Activated T-cell treated with anti-CD3 and anti-CD28 coated beads, Interleukin-2, amount 50 U/mL, for 24 hours (primary cell): Measurements from ENCODE around the gene SSTR5.

Experiments used
- DNase-seq: peaks from one replicate; pipeline ENCODE4 v3.0.0-alpha.2; 2020
- H3K27ac Mint-ChIP-seq: 2 replicates; pipeline ENCODE4 v1.8.0; 2020; ENCODE audit warnings: mild to moderate bottlenecking, mixed read lengths
- H3K27me3 Mint-ChIP-seq: 2 replicates; pipeline ENCODE4 v1.8.0; 2020; ENCODE audit warnings: mixed read lengths
- H3K36me3 Mint-ChIP-seq: 2 replicates; pipeline ENCODE4 v1.8.0; 2020; ENCODE audit warnings: low read depth, mixed read lengths
- H3K4me1 Mint-ChIP-seq: 2 replicates; pipeline ENCODE4 v1.8.0; 2020; ENCODE audit warnings: low read depth, mixed read lengths
- H3K4me3 Mint-ChIP-seq: 2 replicates; pipeline ENCODE4 v1.8.0; 2020; ENCODE audit warnings: mild to moderate bottlenecking, moderate library complexity, mixed read lengths
- H3K9me3 Mint-ChIP-seq: 2 replicates; pipeline ENCODE4 v1.8.0; 2020; ENCODE audit warnings: mixed read lengths

Gene SSTR5

DNA sequence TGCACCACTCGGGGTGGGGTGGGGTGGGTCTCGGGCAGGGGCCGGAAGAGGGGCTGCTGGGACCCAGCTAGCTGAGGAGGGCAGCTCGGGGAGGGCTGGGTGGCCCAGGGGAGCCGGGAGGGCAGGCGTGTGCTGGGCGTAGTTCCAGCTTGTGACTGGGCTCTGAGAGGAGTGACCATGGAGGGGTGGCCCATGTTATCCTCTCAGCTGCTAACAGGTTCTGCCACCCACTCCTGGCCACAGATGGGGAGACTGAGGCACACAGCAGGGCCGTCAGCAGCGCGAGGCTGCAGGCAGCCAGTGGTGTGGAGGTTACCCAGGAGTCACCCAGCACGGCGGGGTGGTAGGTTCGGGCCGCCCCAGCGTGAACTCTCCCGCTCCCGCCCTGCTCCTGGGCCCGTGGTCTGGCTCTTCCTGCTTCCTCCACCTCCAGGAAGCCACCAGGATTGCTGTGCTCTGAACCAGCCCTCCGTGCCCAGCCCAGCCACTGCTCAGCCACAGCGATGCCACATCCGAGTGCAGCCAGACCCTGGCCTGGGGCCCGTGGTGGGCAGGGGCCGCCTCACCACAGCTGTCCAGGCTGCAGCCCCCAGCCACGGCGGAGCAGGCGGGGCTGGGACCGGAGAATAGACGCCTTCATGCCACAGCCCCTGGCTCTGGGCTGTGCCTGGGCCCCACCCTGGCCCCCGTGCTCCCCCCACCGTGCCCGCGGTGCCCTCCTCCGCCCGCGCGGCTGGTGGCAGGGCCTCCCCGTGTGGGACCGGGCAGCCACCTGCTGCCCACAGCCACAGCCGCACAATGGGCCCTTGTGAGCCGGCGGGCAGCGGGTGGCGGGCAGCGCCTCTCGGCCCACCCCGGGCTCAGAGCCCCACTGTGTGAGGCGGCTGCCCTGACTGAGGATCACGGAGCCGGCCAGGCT, 26.3 kb upstream of the SSTR5 start:
- Mint-ChIP-seq H3K4me3 (no peak overlapping the region), H3K9me3 (no peaks in the 10 kb centered on the region), H3K27me3 (peaks cover 4% of the 10 kb centered on the region), H3K36me3 (no peaks in the 10 kb centered on the region), H3K27ac (no peak overlapping the region), H3K4me1 (no peaks in the 10 kb centered on the region)
- no peak for DNase-seq

DNA sequence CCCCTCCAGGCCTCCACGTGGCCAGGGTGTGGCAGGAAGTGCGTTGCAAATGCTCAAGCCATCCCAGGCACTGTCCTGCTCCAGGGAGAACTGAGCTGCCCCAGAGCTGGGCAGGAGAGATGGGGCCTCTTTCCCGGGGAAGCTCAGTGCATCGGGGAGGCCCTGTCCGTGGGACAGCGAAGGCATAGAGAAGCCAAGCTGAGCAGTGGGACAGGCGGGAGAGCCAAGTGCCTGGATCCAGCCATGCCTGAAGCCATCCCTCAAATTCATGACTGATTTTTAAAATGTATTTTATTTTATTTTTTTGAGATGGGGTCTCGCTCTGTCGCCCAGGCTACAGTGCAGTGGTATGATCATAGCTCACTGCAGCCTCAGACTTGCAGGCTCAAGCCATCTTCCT, 25.4 kb upstream of the SSTR5 start:
- no peaks in the 10 kb centered on the region for H3K36me3 Mint-ChIP-seq

DNA sequence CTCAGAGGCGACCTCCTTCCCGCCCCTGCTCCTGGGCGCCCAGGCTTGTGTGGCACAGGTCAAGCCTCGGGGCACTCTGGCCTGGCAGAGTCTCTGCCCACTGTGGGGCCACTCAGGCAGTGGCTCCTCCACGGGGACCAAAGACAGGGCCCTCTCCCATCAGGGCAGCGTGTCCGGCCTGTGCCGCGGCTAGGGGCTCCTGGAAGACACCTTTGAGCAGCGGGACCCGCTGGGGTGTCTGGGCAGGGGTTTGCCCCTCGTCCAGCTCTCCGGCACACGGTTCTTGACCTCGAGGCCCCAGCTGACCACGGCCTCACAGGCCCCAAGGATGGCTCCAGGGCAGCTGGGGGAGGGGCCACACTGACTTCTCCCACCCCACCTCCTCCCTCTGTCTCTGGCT, 24.7 kb upstream of the SSTR5 start:
- no peaks in the 10 kb centered on the region for H3K9me3 Mint-ChIP-seq
- H3K27ac Mint-ChIP-seq = no peak overlapping the region
- no peaks in the 10 kb centered on the region for H3K4me1 Mint-ChIP-seq
- H3K36me3 Mint-ChIP-seq = no peaks in the 10 kb centered on the region
- no peaks in the 10 kb centered on the region for H3K27me3 Mint-ChIP-seq
- DNase-seq = no peak
- H3K4me3 Mint-ChIP-seq = no peak overlapping the region

More for the DNA sequence above, 25.4 kb upstream of the SSTR5 start:
- H3K9me3 Mint-ChIP-seq = no peaks in the 10 kb centered on the region
- H3K27me3 Mint-ChIP-seq = peaks cover 4% of the 10 kb centered on the region
- no peak overlapping the region for H3K27ac Mint-ChIP-seq
- DNase-seq = no peak
- H3K4me1 Mint-ChIP-seq = no peaks in the 10 kb centered on the region
- H3K4me3 Mint-ChIP-seq = no peak overlapping the region

DNA sequence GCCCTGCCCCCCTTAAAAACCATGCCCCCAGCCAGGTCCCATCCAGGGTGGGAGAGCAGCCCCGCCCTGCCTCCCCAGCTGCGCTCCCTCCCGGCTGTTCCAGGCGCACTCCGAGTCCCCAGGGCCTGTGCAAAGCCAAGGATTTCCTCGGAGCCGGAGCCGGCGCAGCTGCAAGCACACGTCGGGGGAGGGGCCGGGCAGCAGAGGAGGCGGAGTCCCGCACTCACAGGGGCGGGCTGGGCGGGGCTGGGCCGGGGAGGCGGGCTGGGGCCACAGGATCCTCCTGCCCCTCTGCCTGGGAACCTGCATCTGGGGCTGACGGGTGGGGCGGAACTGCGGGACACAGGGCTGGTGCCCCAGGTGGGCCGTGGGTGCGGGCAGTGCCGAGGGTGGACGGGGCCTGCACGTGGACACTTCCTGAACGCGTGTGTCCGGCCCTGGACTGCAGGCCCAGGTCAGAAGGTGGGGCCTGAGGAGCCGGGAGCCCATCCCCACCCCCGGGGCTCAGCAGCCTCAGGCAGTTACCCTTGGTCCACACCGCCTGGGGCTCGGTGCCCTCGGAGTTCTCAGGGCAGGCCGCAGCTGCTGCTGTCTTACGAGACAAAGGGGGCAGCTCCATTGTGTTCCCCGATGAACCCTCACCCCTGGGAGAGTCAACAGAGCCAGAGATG, 24.0 kb upstream of the SSTR5 start:
- Mint-ChIP-seq H3K27me3 (no peaks in the 10 kb centered on the region), H3K4me3 (no peak overlapping the region), H3K27ac (no peak overlapping the region), H3K4me1 (no peaks in the 10 kb centered on the region), H3K36me3 (no peaks in the 10 kb centered on the region), H3K9me3 (no peaks in the 10 kb centered on the region)
- DNase-seq = peak; percentile 46

DNA sequence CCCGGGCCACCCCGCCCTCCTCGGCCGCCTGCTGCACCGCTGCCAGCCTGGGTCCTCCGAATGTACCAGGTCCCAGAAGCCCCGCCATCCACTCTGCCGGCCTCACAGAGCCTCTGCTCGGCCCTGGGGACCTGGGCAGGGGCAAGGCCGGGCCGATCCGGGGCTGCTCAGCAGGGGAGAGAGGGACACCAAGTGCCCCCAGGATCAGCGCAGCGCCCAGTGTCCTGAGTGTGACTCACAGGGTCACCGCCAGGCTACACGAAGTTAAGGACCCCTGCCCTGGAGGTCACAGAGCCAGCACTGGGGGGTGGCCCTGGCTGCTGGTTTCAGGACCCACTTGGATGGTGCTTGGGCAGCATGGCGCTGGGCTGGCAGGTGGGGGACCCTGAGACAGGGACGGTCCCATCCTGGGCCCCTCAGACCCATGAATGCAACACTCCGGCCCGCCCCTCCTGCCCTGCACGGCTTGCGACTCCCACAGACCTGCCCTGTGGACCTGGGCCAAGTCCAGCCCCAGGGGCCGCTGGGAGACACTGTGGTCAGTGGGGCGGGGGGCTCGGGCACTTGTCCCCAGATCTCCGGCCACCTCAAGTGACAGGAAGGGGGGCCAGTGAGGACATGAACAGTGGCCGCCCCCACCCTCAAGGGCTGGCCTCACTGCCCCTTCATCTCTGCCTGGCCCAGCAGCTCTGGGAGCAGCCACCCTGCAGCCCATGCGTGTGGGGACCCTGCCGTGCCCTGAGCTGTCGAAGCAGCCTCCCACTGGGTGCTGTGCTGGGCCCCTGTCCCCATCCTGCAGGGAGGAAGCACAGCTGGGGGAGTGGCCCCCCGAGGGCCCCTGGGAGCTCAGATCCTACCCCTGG, 23.2 kb upstream of the SSTR5 start:
- no peak overlapping the region for H3K4me3 Mint-ChIP-seq

DNA sequence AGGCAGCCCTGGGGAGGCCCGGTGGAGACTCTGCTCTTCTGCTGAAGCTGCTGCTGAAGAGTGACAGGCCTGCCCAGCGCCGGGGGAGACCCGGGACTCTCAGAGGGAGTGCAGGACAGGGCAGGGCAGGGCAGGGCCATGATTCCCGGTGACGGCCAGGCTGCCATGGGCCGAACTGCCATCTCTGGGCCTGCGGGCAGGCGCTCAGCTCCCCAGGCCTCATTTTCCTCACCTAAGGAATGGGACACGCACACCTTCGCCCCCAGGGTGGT, 22.6 kb upstream of the SSTR5 start:
- Mint-ChIP-seq H3K27me3 (no peaks in the 10 kb centered on the region), H3K27ac (no peak overlapping the region), H3K36me3 (no peaks in the 10 kb centered on the region), H3K4me3 (no peak overlapping the region), H3K9me3 (no peaks in the 10 kb centered on the region), H3K4me1 (no peaks in the 10 kb centered on the region)
- DNase-seq = no peak

More for the DNA sequence above, 23.2 kb upstream of the SSTR5 start:
- Mint-ChIP-seq H3K27me3 (no peaks in the 10 kb centered on the region), H3K4me1 (no peaks in the 10 kb centered on the region), H3K9me3 (no peaks in the 10 kb centered on the region), H3K36me3 (no peaks in the 10 kb centered on the region), H3K27ac (no peak overlapping the region)
- no peak for DNase-seq

DNA sequence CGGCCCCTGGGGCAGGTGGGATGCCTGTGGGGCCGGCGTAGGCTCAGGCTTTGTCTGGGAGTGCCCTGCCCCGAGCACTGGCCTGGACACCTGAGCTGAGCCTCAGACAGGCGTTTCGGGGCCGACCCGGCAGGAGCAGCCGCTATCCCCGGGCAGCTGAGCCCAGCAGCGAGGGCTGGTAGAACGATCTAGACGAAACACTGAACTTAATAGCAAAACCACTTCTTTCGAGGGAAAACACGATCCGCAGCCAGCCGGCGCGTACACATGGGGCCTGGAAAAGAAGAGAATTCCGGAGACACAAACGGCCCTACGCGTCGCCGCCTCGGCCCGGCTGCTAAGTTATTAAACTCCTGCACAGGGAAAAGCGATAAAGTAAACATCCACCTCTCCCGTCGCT, 22.0 kb upstream of the SSTR5 start:
- no peak overlapping the region for H3K27ac Mint-ChIP-seq
- no peaks in the 10 kb centered on the region for H3K4me1 Mint-ChIP-seq
- peaks cover 3% of the 10 kb centered on the region for H3K27me3 Mint-ChIP-seq
- H3K9me3 Mint-ChIP-seq = no peaks in the 10 kb centered on the region
- no peak for DNase-seq
- H3K36me3 Mint-ChIP-seq = no peaks in the 10 kb centered on the region
- no peak overlapping the region for H3K4me3 Mint-ChIP-seq

DNA sequence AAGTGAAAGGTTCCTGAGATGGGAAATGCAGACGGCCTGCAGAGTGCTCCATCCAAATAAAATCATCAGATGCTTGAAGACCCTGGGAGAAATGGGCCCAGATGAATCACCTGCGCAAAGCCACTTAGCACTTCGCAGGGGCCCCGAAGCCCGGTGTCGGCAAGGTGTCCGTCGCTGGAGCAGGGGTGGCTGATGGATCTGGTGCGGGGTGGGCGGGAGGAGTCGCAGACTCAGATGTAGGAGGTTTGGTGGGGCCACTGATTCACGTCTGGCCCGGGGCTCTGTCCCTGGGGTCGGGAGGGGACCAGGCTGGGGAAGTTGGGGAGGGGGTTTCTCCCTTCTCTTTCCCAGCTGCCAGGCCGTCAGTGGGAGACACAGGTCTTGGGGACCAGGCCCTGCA, 21.6 kb upstream of the SSTR5 start:
- no peak for DNase-seq
- Mint-ChIP-seq H3K9me3 (no peaks in the 10 kb centered on the region), H3K27ac (no peak overlapping the region), H3K27me3 (peaks cover 3% of the 10 kb centered on the region), H3K36me3 (no peaks in the 10 kb centered on the region), H3K4me1 (no peaks in the 10 kb centered on the region), H3K4me3 (no peak overlapping the region)

DNA sequence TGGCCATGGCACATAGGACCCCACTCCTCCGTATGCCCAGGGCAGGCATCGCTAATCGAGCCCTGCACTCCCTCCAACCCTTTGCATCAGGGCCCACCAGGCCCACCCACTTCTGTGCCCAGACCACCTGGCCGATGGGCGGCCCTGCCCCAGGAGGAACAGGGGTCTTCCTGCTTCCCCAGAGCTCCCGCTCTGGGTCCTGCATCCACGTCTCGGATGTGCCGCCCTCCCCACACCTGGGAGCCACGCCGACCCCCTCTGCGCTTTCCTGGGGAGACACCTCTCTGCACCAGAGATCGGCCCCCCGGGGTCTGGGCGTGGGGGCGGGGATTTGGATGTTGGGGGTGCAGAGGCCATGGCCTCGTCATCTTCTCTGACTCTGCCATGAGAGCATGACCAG, 21.1 kb upstream of the SSTR5 start:
- Mint-ChIP-seq H3K27ac (no peak overlapping the region), H3K4me1 (no peaks in the 10 kb centered on the region), H3K27me3 (peaks cover 8% of the 10 kb centered on the region), H3K4me3 (no peak overlapping the region), H3K9me3 (no peaks in the 10 kb centered on the region), H3K36me3 (no peaks in the 10 kb centered on the region)
- no peak for DNase-seq

DNA sequence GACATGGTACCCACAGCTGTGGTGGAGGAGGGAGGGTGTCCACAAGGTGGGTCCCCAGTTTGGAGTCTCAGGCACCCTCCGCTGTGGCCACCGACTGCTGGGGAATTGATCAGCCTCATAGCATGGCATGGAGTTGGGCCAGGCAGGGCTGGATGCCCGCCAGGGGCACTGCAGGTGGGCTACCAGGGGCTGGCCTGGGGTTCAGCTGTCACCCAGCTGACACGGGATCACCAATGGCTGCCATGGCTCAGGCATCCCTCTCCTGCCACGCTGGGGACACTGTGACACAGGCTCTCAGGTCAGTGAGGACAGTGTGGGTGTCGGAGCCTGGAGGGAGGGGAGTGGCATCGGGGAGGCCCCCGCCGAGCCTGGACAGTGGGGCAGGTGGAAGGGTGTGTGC, 19.8 kb upstream of the SSTR5 start:
- no peak overlapping the region for H3K27ac Mint-ChIP-seq
- H3K36me3 Mint-ChIP-seq = no peaks in the 10 kb centered on the region
- no peak overlapping the region for H3K4me3 Mint-ChIP-seq
- H3K27me3 Mint-ChIP-seq = peaks cover 8% of the 10 kb centered on the region
- no peak for DNase-seq
- H3K4me1 Mint-ChIP-seq = no peaks in the 10 kb centered on the region
- H3K9me3 Mint-ChIP-seq = no peaks in the 10 kb centered on the region

DNA sequence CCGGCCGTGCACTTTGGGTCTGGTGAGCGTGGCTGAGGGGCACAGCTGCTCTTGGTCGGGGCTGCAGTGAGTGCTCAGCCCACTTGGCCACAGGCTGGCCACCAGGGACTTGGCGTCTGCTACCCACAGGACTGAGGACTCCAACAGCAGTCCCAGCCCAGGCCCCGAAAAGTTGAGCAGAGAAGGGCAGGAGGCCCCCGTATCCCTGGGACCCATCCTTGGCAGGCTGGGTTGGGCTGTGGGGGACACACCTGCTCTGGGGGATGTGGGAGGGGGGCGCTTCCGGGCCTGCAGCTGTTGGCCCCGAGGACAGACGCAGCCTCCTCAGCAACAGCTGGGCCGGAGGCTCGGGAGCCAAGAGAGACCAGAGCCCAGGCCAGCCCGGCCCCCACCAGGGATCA, 19.4 kb upstream of the SSTR5 start:
- no peaks in the 10 kb centered on the region for H3K36me3 Mint-ChIP-seq
- H3K9me3 Mint-ChIP-seq = no peaks in the 10 kb centered on the region
- H3K27ac Mint-ChIP-seq = no peak overlapping the region
- no peak overlapping the region for H3K4me3 Mint-ChIP-seq
- peaks cover 8% of the 10 kb centered on the region for H3K27me3 Mint-ChIP-seq
- DNase-seq = no peak
- no peaks in the 10 kb centered on the region for H3K4me1 Mint-ChIP-seq

DNA sequence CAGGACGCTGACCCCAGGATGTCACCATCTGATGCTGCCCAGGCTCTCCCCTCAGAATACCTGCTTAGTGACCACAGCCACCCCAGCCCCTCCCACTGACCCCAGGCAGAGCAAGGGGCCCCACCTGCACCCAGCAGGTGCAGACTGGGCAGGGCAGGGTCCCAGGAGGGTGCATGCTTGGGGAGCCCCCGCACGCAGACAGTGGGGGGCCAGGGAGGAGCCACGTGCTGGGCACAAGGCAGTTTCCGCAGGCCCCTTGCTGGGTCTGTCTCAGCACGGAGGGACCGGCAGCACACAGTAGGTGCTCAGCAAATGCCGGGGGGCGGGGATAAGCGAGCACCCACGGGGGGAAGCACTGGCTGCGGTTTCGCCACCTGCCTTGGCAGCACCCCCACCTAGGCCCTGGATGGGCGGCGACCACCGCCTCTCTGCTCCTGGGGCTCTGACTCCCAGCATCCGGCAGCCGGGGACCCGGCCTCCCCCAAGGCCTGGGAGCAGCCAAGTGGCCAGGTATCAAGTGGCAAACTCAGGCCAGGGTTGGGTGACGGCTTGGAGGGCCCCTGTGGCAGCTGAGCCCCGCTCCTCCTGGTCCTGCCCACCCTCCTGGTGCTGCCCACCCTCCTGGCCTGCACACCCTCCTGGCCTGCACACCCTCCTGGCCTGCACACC, 18.7 kb upstream of the SSTR5 start:
- no peaks in the 10 kb centered on the region for H3K4me1 Mint-ChIP-seq
- H3K27me3 Mint-ChIP-seq = peaks cover 8% of the 10 kb centered on the region
- H3K36me3 Mint-ChIP-seq = no peaks in the 10 kb centered on the region
- DNase-seq = no peak
- H3K9me3 Mint-ChIP-seq = no peaks in the 10 kb centered on the region
- H3K27ac Mint-ChIP-seq = no peak overlapping the region
- no peak overlapping the region for H3K4me3 Mint-ChIP-seq

DNA sequence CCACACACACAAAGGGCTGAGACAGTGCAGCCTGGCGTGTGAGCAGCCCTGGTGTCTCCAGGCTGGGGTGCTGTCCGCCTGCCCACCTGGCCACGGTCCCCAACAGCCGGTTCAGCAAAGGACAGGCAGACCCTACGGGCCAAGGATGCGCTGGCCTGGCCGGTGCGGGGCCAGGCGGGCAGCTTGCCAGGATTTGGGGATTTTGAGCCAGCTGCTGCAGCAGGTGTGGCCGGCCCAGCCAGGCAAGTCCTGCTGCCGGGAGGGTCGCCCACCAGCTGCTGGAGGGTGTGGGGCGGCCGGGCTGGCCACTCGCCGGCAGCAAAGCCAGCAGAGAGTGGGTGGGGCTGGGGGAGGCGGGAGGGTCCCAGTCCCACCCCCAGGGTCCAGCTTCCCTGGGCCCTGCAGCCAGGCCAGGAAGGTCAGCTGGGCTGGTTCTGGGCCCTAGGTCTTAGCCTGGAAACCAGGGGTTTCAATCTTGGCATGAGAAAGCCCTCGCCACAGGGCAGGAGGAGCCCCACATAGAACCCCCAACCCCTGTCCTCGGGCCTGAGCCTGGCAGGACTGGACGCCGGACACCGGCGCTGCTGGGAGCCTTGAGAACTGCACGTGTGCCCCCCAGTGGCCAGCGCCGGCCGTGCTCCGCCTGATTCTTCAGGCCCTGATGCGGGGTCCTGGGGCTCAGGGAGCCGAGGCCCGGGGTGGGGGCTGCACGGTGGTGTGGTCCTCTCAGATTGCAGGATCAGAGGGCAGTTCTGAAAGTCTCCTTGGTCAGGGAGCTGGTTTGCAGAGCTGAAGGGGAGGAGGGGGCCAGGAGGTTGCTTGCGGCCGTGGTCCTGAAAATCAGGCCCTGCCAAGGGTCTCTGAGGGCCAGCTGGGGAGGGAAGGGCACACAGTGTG, 17.6 kb upstream of the SSTR5 start:
- Mint-ChIP-seq H3K36me3 (no peaks in the 10 kb centered on the region), H3K4me1 (no peaks in the 10 kb centered on the region), H3K27ac (no peak overlapping the region), H3K9me3 (peaks cover 4% of the 10 kb centered on the region), H3K27me3 (peaks cover 8% of the 10 kb centered on the region), H3K4me3 (no peak overlapping the region)
- peak; percentile 67 for DNase-seq

DNA sequence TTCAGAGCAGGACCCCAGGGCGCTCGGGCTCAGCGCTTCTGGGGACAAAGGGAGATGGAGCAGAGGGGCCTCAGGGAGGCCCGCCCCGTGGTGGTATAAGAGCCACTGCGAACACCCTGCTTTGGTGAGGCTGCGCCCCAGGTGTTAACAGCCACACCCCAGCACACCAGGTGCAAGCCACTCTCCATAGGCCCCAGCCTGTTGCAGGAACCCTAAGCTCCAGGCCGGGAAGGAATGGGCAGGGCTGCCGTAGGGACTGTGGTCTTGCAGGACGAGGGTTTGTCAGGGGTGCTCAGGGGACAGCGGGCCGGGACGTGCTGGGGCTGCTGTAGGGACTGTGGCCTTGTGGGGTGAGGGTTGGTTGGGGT, 17.0 kb upstream of the SSTR5 start:
- peaks cover 4% of the 10 kb centered on the region for H3K9me3 Mint-ChIP-seq
- H3K4me1 Mint-ChIP-seq = no peaks in the 10 kb centered on the region
- no peak for DNase-seq
- no peak overlapping the region for H3K4me3 Mint-ChIP-seq
- H3K36me3 Mint-ChIP-seq = no peaks in the 10 kb centered on the region
- H3K27me3 Mint-ChIP-seq = peaks cover 8% of the 10 kb centered on the region
- no peak overlapping the region for H3K27ac Mint-ChIP-seq
